ENCODE data around the gene ANKRD28. TPM values are rescaled to one million over a fixed set of nuclear protein-coding genes. Genes with fewer than 3 reads are reported as not detected.

Gene ANKRD28
- total and polyA plus RNA-seq, 9 donors = 21.2 to 79.4 (median 43.8) TPM

DNA sequence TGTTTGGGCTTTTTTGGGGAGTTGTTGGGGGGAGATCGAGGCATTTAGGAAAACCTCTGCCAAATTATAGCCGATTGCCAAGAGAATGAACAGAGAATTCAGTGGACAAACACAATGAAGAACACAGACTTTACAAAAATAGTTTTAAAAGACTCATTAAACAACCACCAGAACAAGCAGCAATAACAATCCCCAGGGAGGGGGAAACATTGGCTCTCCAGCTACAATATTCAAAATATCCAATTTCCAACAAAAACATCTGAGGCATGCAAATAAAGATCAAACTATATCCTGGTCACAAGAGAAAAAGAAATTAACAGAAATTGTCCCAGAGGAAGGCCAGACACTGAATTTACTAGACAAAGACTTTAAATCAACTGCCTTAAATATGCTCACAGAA lies 24.5 kb upstream of the ANKRD28 start:
- Histone ChIP-seq H3K9me3 (no peaks in the 10 kb centered on the region), H3K4me1 (ENCODE audit: insufficient read depth) (peaks cover 6% of the 10 kb centered on the region), H3K27ac (peak overlapping the region in 1 of 2 donors; percentile 20), H3K4me3 (no peak overlapping the region), H3K27me3 (no peaks in the 10 kb centered on the region), H3K36me3 (no peaks in the 10 kb centered on the region)
- DNase-seq = no peak
- TF ChIP-seq EP300 (IDR thresholded peaks at IDR 0.05) (no peak), POLR2A (IDR thresholded peaks at IDR 0.05) (no peak), CTCF (IDR thresholded peaks at IDR 0.05) (no peak)
- intact Hi-C loops (cut with DNase I) = loop anchor here in 1 of 4 donors (10.0 kb wide), 1 partner anchor 233 kb away; no protein-coding TSS in a partner anchor
- WGBS, 3 donors = 12 to 46% (median 13%) methylated on average over 2 of the region's 2 CpGs

DNA sequence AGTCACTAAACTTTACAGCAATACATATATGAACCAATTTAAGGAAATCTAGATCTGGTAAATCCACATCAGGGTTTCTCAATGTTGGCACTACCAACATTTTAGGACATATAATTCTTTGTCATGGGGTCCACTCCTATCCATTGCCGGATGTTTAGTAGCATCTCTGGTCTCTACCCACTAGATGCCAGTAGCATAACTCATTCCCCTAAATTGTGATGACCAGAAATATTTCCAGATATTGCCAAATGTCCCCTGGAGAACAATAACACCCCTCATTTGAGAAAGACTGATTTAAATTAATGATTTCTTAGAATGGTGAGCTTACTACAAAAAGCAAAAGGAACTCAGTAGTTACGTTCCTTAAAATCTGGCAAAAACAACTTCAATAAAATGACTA lies 23.1 kb upstream of the ANKRD28 start:
- Histone ChIP-seq H3K4me1 (ENCODE audit: insufficient read depth) (peaks cover 9% of the 10 kb centered on the region), H3K27me3 (no peaks in the 10 kb centered on the region), H3K9me3 (no peaks in the 10 kb centered on the region), H3K27ac (peak overlapping the region in 1 of 2 donors; percentile 9), H3K4me3 (no peak overlapping the region), H3K36me3 (no peaks in the 10 kb centered on the region)
- intact Hi-C loops (cut with DNase I) = loop anchor here in 1 of 4 donors (10.0 kb wide), 1 partner anchor 234 kb away; no protein-coding TSS in a partner anchor
- DNase-seq = no peak
- WGBS, 3 donors = 54 to 57% (median 56%) methylated on average over 2 of the region's 2 CpGs
- TF ChIP-seq POLR2A (IDR thresholded peaks at IDR 0.05) = no peak
- no peak for TF ChIP-seq EP300 (IDR thresholded peaks at IDR 0.05)
- no peak for TF ChIP-seq CTCF (IDR thresholded peaks at IDR 0.05)

GRCh38 chr3:15819576-15819975 lies 21.8 kb upstream of the ANKRD28 start:
- Histone ChIP-seq H3K27me3 (no peaks in the 10 kb centered on the region), H3K9me3 (no peaks in the 10 kb centered on the region), H3K27ac (no peak overlapping the region), H3K4me1 (ENCODE audit: insufficient read depth) (peaks cover 9% of the 10 kb centered on the region), H3K36me3 (no peaks in the 10 kb centered on the region), H3K4me3 (no peak overlapping the region)
- DNase-seq = no peak
- intact Hi-C loops (cut with DNase I) = loop anchor here in 3 of 4 donors (5.0 to 10.0 kb wide), 3 partner anchors 355 to 428 kb away; partner anchors contain the start of gene GALNT15 (in 1 of the 3)
- TF ChIP-seq EP300 (IDR thresholded peaks at IDR 0.05) (no peak), CTCF (IDR thresholded peaks at IDR 0.05) (no peak), POLR2A (IDR thresholded peaks at IDR 0.05) (no peak)

- Histone ChIP-seq H3K4me1 (ENCODE audit: insufficient read depth) (peaks cover 9% of the 10 kb centered on the region), H3K4me3 (no peak overlapping the region), H3K9me3 (no peaks in the 10 kb centered on the region), H3K27ac (no peak overlapping the region), H3K27me3 (no peaks in the 10 kb centered on the region), H3K36me3 (no peaks in the 10 kb centered on the region)
- TF ChIP-seq CTCF (IDR thresholded peaks at IDR 0.05) (no peak), EP300 (IDR thresholded peaks at IDR 0.05) (no peak), POLR2A (IDR thresholded peaks at IDR 0.05) (no peak)
- no peak for DNase-seq
- intact Hi-C loops (cut with DNase I) = loop anchor here in 3 of 4 donors (5.0 to 10.0 kb wide), 3 partner anchors 356 to 428 kb away; partner anchors contain the start of gene GALNT15 (in 1 of the 3)
- 94 to 98% (median 96%) methylated on average over 2 of the region's 2 CpGs for WGBS, 3 donors
These were observed 21.3 kb upstream of the ANKRD28 start for GRCh38 chr3:15819043-15819442.

Data from ovary (tissue), 9 donors.